H1 (cell line): Measurements from ENCODE around the gene PAPSS2. TPM values are rescaled to one million over a fixed set of nuclear protein-coding genes. Genes with fewer than 3 reads are reported as not detected.

Experiments
- CBX8 ChIP-seq: fragments of 300-800, 300-1000 bp; sonication (generic); IDR thresholded peaks from 2 replicates; pipeline ENCODE4 v1.7.1; 2016; ENCODE audit warnings: low read depth, low read length, borderline replicate concordance
- CTBP2 ChIP-seq: IDR thresholded peaks from 2 replicates; pipeline ENCODE4 v1.7.0; 2011; ENCODE audit warnings: borderline replicate concordance, mild to moderate bottlenecking, moderate library complexity, mixed read lengths, low read length; ENCODE audit not compliant: insufficient read depth, insufficient read length
- HDAC2 ChIP-seq, 2 experiments: fragments of 300-600 bp in 1 of 2; sonication (generic) in 1 of 2; IDR thresholded peaks; 2 replicates each; pipeline ENCODE4 v1.6.1; 2011 to 2012; ENCODE audit warnings: low read depth in 2 of 2, low read length in 2 of 2, mild to moderate bottlenecking in 2 of 2, moderate library complexity in 2 of 2, borderline replicate concordance in 1 of 2, inconsistent platforms in 1 of 2
- KDM1A ChIP-seq: fragments of 200-600, 300-600 bp; sonication (generic); IDR thresholded peaks from 2 replicates; pipeline ENCODE4 v1.7.1; 2016; ENCODE audit warnings: mild to moderate bottlenecking, low read length, borderline replicate concordance
- POLR2AphosphoS5 ChIP-seq: IDR thresholded peaks from 2 replicates; pipeline ENCODE4 v1.6.1; 2011; ENCODE audit warnings: low read depth, low read length
- SIN3A ChIP-seq, 2 experiments: IDR thresholded peaks in 1 of 2; conservative IDR thresholded peaks in 1 of 2; 2 replicates each; pipeline ENCODE4 v1.6.1; 2011 to 2012; ENCODE audit warnings: low read length in 2 of 2, improper control_type of control experiment in 1 of 2, low read depth in 1 of 2, mild to moderate bottlenecking in 1 of 2
- SP2 ChIP-seq: IDR thresholded peaks from 2 replicates; pipeline ENCODE4 v1.6.1; 2012; ENCODE audit warnings: mild to moderate bottlenecking, low read length, inconsistent platforms
- polyA plus RNA-seq, 7 experiments: library from polyadenylated mRNA; depleted of rRNA in 3 of 7; stranded (reverse) in 5 of 7; unstranded in 2 of 7; fragments of >200 nt in 5 of 7; fragments of 200-250 nt in 2 of 7; gene quantifications; 1 replicate in 5 of 7; 2 replicates in 1 of 7; 4 replicates in 1 of 7; pipeline versions ENCODE4 v1.2.1 to v1.2.3, GENCODE V29; 2011 to 2013; ENCODE audit warnings: missing spikeins in 2 of 7, mixed read lengths in 2 of 7
- total RNA-seq: library from RNA; stranded (reverse); fragmentation: NEBNext Ultra II Directional; extraction: Animal tissue kit (Norgen Biotek cat#: 25700); gene quantifications from 2 replicates; pipeline ENCODE4 v1.2.1, GENCODE V29; 2021

Gene PAPSS2
- total and polyA plus RNA-seq, 2 of the 8 experiments (the other 6 are each of a cell fraction or from before 2014, with no cell fraction given), result 7.6 to 20.2 TPM

DNA sequence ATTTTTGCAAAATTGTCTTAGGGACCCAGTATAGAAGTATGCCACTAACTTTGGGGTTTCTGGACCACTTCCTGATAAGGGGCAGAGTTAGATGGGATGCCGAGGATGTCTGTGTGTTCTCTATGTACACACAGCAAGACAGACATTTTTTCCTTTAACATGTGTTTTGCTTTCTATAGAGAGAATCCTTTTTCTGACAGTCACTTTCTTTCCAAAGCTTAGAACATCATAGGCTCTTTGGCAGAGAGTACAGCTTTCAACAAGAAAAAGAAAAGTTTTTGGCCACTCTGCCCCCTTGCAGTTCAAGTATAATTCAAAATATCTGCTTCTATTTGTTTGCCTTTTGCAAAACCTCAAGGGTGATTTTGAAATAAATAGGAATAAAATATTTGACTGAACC, 44.1 kb downstream of the PAPSS2 start (continued):
- TF ChIP-seq CTBP2 (no peak), HDAC2 (IDR thresholded peaks at IDR 0.05; ENCODE audit: borderline replicate concordance in 1 of 2, low read depth in 2 of 2, low read length in 2 of 2) (no peak), SIN3A (conservative IDR thresholded peaks at IDR 0.05 in 1 of 2, IDR thresholded peaks at IDR 0.05 in 1 of 2; ENCODE audit: low read depth in 1 of 2, low read length in 2 of 2) (no peak), KDM1A (no peak), POLR2AphosphoS5 (no peak), CBX8 (no peak), SP2 (no peak)
- TF ChIP-seq, all 59 proteins: peak for 0
